HEK293T (cell line): Measurements from ENCODE around the gene ZNF536.

Experiments
- CTCF ChIA-PET: fragments of 350-600 bp; formaldehyde crosslinking; extraction: SDS; loops from one replicate; lab custom pipeline; 2021; ENCODE audit warnings: antibody characterized with exemption, inconsistent platforms; lab: Yijun Ruan, JAX
- POLR2A ChIA-PET: fragments of 350-600 bp; formaldehyde crosslinking; extraction: SDS; loops from one replicate; lab custom pipeline; 2020; ENCODE audit warnings: antibody characterized with exemption, inconsistent platforms; lab: Yijun Ruan, JAX
- DNase-seq: peaks from one replicate; pipeline ENCODE4 v3.0.0; 2012; ENCODE audit warnings: mixed read lengths; ENCODE audit errors: extremely low spot score
- ARNT ChIP-seq: fragments of 450-650 bp; IDR thresholded peaks from 2 replicates; pipeline ENCODE4 v1.6.1; 2017; ENCODE audit warnings: mild to moderate bottlenecking
- BHLHE40 ChIP-seq: fragments of 450-650 bp; IDR thresholded peaks from 2 replicates; pipeline ENCODE4 v1.6.1; 2016; ENCODE audit warnings: mild to moderate bottlenecking, moderate library complexity, borderline replicate concordance
- CTBP1 ChIP-seq: fragments of 450-650 bp; IDR thresholded peaks from 2 replicates; pipeline ENCODE4 v1.6.1; 2016; ENCODE audit warnings: borderline replicate concordance
- ELF4 ChIP-seq: fragments of 450-650 bp; IDR thresholded peaks from 2 replicates; pipeline ENCODE4 v1.6.1; 2017; ENCODE audit warnings: antibody characterized with exemption
- FOXA1 ChIP-seq: fragments of 450-650 bp; IDR thresholded peaks from 2 replicates; pipeline ENCODE4 v1.6.1; 2016; ENCODE audit warnings: mild to moderate bottlenecking
- FOXK2 ChIP-seq: fragments of 450-650 bp; IDR thresholded peaks from 2 replicates; pipeline ENCODE4 v1.6.1; 2016; ENCODE audit warnings: mild to moderate bottlenecking
- FOXM1 ChIP-seq: fragments of 450-650 bp; IDR thresholded peaks from 2 replicates; pipeline ENCODE4 v1.6.1; 2017; ENCODE audit warnings: mild to moderate bottlenecking, borderline replicate concordance
- HDGF ChIP-seq: fragments of 450-650 bp; IDR thresholded peaks from 2 replicates; pipeline ENCODE4 v1.6.1; 2017; ENCODE audit warnings: antibody characterized with exemption, borderline replicate concordance
- L3MBTL2 ChIP-seq: fragments of 450-650 bp; conservative IDR thresholded peaks from 2 replicates; pipeline ENCODE4 v1.6.1; 2016; ENCODE audit warnings: mild to moderate bottlenecking
- LEF1 ChIP-seq: fragments of 450-650 bp; IDR thresholded peaks from 2 replicates; pipeline ENCODE4 v1.6.1; 2017; ENCODE audit warnings: mild to moderate bottlenecking, borderline replicate concordance
- NFRKB ChIP-seq: fragments of 450-650 bp; IDR thresholded peaks from 2 replicates; pipeline ENCODE4 v1.6.1; 2016; ENCODE audit warnings: mild to moderate bottlenecking, moderate library complexity
- PKNOX1 ChIP-seq: fragments of 450-650 bp; IDR thresholded peaks from 2 replicates; pipeline ENCODE4 v1.6.1; 2016
- SP1 ChIP-seq: fragments of 450-650 bp; IDR thresholded peaks from 2 replicates; pipeline ENCODE4 v1.6.1; 2017
- SUZ12 ChIP-seq: fragments of 450-650 bp; IDR thresholded peaks from 2 replicates; pipeline ENCODE4 v1.6.1; 2016; ENCODE audit warnings: mild to moderate bottlenecking
- TARDBP ChIP-seq: fragments of 450-650 bp; IDR thresholded peaks from 2 replicates; pipeline ENCODE4 v1.6.1; 2016
- ZNF384 ChIP-seq: fragments of 450-650 bp; IDR thresholded peaks from 2 replicates; pipeline ENCODE4 v1.6.1; 2016

Gene ZNF536

GRCh38 chr19:30355586-30355985, 16.6 kb upstream of the ZNF536 start:
- DNase-seq = no peak
- no peak for TF ChIP-seq ZNF384
- no peak for TF ChIP-seq SP1
- no peak for TF ChIP-seq HDGF
- no peak for TF ChIP-seq CTBP1
- no peak for TF ChIP-seq L3MBTL2
- no peak for TF ChIP-seq ARNT
- TF ChIP-seq BHLHE40 = no peak
- TF ChIP-seq TARDBP = no peak
- no peak for TF ChIP-seq FOXA1
- no peak for TF ChIP-seq FOXM1
- no peak for TF ChIP-seq SUZ12
- TF ChIP-seq NFRKB = no peak
- no peak for TF ChIP-seq FOXK2
- TF ChIP-seq PKNOX1 = no peak
- TF ChIP-seq LEF1 = no peak
- TF ChIP-seq ELF4 = no peak
- ChIA-PET POLR2A (no interaction called here), CTCF (no interaction called here)

- POLR2A ChIA-PET = no interaction called here
- CTCF ChIA-PET = no interaction called here
- DNase-seq = no peak
- no peak for TF ChIP-seq SP1
- TF ChIP-seq ZNF384 = no peak
- no peak for TF ChIP-seq L3MBTL2
- TF ChIP-seq HDGF = no peak
- no peak for TF ChIP-seq LEF1
- no peak for TF ChIP-seq PKNOX1
- no peak for TF ChIP-seq NFRKB
- TF ChIP-seq ARNT = no peak
- no peak for TF ChIP-seq SUZ12
- no peak for TF ChIP-seq FOXK2
- no peak for TF ChIP-seq FOXM1
These were observed 15.1 kb upstream of the ZNF536 start for GRCh38 chr19:30356951-30357579.

- DNase-seq = no peak
- TF ChIP-seq ARNT (no peak), LEF1 (no peak), FOXK2 (no peak), FOXM1 (no peak), SUZ12 (no peak), PKNOX1 (no peak), BHLHE40 (no peak), ELF4 (no peak), ZNF384 (no peak), L3MBTL2 (no peak), FOXA1 (no peak)
- CTCF ChIA-PET = no interaction called here
- POLR2A ChIA-PET = no interaction called here
These were observed 14.6 kb upstream of the ZNF536 start for GRCh38 chr19:30357580-30357954.

GRCh38 chr19:30358319-30358718, 13.9 kb upstream of the ZNF536 start:
- POLR2A ChIA-PET = no interaction called here
- TF ChIP-seq TARDBP = no peak
- no peak for TF ChIP-seq LEF1
- TF ChIP-seq PKNOX1 = no peak
- no peak for TF ChIP-seq CTBP1
- no peak for TF ChIP-seq FOXM1
- no peak for TF ChIP-seq FOXA1
- TF ChIP-seq ELF4 = no peak
- TF ChIP-seq ARNT = no peak
- TF ChIP-seq SP1 = no peak
- no peak for TF ChIP-seq ZNF384
- TF ChIP-seq L3MBTL2 = no peak
- no peak for TF ChIP-seq SUZ12
- CTCF ChIA-PET = no interaction called here
- no peak for DNase-seq

- CTCF ChIA-PET = no interaction called here
- TF ChIP-seq FOXK2 = no peak
- no peak for TF ChIP-seq HDGF
- TF ChIP-seq BHLHE40 = no peak
- TF ChIP-seq L3MBTL2 = no peak
- TF ChIP-seq TARDBP = no peak
- no peak for TF ChIP-seq SP1
- TF ChIP-seq ZNF384 = no peak
- TF ChIP-seq ELF4 = no peak
- TF ChIP-seq ARNT = no peak
- no peak for TF ChIP-seq CTBP1
- no peak for TF ChIP-seq FOXM1
- TF ChIP-seq SUZ12 = no peak
- TF ChIP-seq PKNOX1 = no peak
- TF ChIP-seq FOXA1 = no peak
- no peak for TF ChIP-seq LEF1
- POLR2A ChIA-PET = no interaction called here
- DNase-seq = no peak
These were observed 13.2 kb upstream of the ZNF536 start for GRCh38 chr19:30358821-30359580.
